Hematopoietic multipotent progenitor cell treated with erythropoietin and hydrocortisone succinate and interleukin-3 and kit ligand, for 4 days (in vitro differentiated cells): ENCODE results near the gene CSH2.
"Not testable (repeated sequence)": the region's sequence is repeated elsewhere in the genome, so short reads cannot be mapped to it uniquely, and the experiment has no call there.

ENCODE experiments used
- DNase-seq: peaks from one replicate; pipeline ENCODE4 v3.0.0-alpha.2; 2015

The CSH2 gene

GRCh38 chr17:63894821-63895220, 21.3 kb upstream of the CSH2 start:
- DNase-seq, result not testable (repeated sequence)

- not testable (repeated sequence) for DNase-seq
Observed at GRCh38 chr17:63894021-63894420, 20.5 kb upstream of the CSH2 start.

DNA sequence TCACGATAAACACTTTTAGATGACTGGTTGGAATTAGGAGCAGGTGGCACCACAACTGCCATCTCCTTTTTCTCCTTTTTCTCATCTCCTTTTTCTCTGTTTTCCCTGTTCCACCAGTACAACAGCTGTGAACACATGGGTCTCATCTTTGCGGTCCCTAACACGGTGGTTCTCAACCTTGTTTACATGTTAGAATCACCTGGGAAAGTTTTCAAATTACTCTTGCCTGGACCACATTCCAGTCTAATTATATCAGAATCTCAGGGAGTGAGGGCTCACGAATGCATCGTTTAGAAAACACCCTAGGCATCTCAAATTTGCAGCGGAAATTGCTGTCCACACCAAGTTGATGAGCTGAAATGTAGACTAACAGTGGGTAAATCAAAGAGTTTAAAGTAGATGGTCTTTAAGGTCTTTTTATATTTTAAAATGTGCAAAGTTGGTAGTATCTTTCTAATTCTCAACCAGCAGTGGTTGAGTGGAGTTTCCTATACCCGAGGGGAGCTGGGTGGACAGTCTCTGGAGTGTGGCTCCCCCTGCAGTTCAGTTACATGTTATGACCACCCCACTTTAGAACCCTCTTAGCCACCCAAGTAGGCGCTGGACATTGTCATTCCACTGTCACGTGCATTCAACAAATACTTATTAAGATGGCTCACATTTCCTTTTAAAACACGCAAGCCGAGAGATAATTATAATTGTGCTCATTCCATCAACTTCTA, 19.0 kb upstream of the CSH2 start:
- DNase-seq, result not testable (repeated sequence)

DNA sequence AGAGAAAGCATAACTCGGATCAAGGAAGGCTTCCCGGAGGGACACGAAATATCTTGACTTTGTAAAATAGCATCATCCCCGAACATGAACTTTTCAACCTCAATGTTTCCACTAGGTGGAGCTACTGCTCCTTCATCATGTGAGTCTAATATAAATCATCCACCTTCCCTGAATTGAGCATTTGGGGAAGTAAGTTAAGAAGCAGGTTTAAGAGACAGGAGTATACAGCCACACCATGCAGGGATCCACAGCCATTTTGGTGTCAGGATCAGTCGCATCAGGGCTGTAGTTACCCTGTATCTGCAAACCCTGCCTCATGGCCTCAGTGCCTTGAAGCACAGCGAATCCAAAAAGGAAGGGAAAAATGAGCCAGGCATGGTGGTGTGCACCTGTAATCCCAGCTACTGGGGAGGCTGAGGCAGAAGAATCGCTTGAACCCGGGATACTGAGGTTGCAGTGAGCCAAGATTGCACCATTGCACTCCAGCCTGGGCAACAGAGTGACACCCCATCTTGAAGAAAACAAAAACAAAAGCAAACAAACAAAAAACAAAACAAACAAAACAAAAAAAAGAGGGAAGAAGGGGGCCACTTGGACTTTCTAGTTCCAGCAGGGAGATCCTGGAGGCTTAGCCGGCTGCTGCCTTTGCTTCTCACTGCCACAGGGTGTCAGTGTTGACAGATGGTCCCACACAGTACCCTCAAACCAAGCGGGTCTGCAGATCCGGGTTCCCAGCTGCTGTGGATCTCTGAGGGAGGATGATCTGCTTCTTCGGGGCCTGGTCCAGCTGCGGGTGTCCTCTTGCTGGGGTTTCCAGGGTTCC, 15.8 kb upstream of the CSH2 start:
- peak; percentile 57 for DNase-seq

- not testable (repeated sequence) for DNase-seq
Observed at GRCh38 chr17:63885119-63885518, 11.6 kb upstream of the CSH2 start.

- DNase-seq, result not testable (repeated sequence)
Observed at GRCh38 chr17:63882626-63883126, 9.2 kb upstream of the CSH2 start.

- peak; percentile 69 for DNase-seq
Observed at GRCh38 chr17:63881935-63882601, 8.6 kb upstream of the CSH2 start, which contains the start of gene GH2. Gene GH2 (minus strand): TSS chr17:63881944. CDS start chr17:63881801, 143 bp downstream.

DNA sequence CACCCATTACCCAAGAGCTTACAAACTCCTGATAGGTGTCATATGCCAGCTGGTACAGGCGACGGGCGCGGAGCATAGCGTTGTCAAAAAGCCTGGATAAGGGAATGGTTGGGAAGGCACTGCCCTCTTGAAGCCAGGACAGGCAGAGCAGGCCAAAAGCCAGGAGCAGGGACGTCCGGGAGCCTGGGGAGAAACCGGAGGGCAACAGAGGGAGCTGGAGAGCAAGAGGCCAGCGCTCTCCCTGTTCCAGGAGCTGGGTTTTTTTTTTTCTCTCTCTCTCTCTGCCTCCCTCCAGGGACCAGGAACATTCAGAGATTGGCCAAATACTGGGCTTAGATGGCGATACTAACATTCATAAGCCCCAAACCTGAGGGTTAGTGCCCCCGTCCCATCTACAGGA, 7.9 kb upstream of the CSH2 start:
- not testable (repeated sequence) for DNase-seq

DNA sequence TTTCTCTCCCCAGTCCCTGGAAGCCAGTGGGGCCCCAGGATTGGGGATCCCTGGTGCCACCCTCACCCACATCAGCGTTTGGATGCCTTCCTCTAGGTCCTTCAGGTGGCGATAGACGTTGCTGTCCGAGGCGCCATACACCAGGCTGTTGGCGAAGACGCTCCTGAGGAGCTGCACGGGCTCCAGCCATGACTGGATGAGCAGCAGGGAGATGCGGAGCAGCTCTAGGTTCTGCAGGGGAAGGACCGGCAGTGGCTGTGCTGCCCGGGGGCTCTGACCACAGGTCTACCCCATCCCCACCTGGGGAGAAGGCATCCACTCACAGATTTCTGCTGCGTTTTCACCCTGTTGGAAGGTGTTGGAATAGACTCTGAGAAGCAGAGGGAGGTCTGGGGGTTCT, 7.2 kb upstream of the CSH2 start:
- no peak for DNase-seq

- not testable (repeated sequence) for DNase-seq
Observed at GRCh38 chr17:63878413-63878812, 4.9 kb upstream of the CSH2 start.

GRCh38 chr17:63874693-63875092, 1.2 kb upstream of the CSH2 start:
- not testable (repeated sequence) for DNase-seq

GRCh38 chr17:63874061-63874626, 667 bp upstream of the CSH2 start:
- not testable (repeated sequence) for DNase-seq

DNA sequence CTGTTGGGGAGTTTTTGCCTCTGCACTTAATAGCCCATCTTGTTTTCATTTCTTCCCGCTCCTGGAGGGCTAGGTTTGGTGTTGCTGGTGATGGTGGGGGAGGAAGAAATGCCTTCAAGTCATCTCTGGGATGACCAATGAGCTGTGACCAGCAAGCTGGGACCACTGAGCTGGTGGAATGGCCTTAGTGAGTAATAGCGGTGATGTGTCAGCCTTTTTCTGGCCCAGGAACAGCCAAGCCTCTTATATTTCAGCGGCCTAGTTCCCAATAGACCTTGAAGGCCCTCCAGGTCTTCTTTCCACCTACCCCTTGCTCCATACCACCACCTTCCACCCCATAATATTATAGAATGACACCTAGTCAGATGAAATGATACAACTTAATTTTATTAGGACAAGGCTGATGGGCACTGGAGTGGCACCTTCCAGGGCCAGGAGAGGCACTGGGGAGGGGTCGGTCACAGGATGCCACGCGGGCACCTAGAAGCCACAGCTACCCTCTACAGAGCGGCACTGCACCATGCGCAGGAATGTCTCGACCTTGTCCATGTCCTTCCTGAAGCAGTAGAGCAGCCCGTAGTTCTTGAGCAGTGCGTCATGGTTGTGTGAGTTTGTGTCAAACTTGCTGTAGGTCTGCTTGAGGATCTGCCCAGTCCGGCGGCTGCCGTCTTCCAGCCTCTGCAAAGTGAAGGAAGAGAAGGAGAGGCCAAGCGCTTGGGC, 1.7 kb downstream of the CSH2 start:
- DNase-seq, result not testable (repeated sequence)

DNA sequence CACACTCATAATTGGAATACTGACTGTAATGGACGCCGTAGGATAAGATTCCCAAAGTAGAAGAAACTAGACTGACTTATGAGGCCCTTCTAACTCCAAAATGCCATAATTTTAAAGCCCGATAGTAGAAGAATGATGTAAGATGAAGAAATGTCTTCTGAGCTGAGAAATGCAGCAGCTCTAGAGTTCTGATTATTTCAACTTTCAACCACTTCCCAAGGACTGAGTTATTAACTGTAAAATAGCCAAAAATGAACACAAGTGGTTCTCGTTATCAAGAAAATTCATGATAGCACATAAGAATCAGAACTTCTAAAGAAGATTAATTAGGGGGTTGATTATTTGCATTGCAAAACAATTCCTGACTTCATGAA, 3.2 kb downstream of the CSH2 start:
- DNase-seq, result not testable (repeated sequence)

DNA sequence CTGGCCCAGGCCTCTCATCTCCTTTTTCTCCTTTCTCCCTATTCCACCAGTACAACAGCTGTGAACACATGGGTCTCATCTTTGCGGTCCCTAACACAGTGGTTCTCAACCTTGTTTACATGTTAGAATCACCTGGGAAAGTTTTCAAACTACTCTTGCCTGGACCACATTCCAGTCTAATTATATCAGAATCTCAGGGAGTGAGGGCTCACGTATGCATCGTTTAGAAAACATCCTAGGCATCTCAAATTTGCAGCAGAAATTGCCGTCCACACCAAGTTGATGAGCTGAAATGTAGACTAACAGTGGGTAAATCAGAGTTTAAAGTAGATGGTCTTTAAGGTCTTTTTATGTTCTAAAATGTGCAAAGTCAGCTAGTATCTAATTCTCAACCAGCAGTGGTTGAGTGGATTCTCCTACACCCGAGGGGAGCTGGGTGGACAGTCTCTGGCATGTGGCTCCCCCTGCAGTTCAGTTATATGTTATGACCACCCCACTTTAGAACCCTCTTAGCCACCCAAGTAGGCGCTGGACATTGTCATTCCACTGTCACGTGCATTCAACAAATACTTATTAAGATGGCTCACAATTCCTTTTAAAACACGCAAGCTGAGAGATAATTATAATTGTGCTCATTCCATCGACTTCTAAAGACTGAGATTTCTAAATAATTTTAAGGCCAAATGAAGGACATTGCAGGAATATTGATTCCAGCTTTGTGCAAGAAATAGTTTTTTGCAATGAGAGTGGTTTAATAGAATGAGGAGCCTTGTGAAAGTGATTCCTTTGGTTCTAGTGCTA, 3.8 kb downstream of the CSH2 start:
- DNase-seq, result peak; percentile 13

DNA sequence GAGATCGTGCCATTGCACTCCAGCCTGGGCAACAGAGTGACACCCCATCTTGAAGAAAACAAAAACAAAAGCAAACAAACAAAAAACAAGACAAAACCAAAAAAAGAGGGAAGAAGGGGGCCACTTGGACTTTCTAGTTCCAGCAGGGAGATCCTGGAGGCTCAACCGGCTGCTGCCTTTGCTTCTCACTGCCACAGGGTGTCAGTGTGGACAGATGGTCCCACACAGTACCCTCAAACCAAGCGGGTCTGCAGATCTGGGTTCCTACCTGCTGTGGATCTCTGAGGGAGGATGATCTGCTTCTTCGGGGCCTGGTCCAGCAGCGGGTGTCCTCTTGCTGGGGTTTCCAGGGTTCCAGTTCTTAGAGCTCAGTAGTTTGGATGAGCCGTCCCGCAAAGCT, 6.9 kb downstream of the CSH2 start:
- peak; percentile 14 for DNase-seq

DNA sequence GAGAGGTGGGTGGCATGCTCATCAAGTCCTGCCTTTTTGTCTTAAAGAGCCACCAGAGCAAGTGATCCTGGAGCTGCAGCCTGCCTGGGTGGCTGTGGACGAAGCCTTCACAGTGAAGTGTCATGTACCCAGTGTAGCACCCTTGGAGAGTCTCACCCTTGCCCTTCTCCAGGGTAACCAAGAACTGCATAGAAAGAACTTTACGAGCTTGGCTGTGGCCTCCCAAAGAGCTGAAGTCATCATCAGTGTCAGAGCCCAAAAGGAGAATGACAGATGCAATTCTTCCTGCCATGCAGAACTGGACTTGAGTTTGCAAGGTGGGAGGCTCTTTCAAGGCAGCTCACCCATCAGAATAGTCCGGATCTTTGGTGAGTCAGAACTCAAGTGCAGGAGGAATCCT, 14.2 kb downstream of the CSH2 start:
- no peak for DNase-seq

GRCh38 chr17:63856425-63856824, 17.1 kb downstream of the CSH2 start:
- not testable (repeated sequence) for DNase-seq

DNA sequence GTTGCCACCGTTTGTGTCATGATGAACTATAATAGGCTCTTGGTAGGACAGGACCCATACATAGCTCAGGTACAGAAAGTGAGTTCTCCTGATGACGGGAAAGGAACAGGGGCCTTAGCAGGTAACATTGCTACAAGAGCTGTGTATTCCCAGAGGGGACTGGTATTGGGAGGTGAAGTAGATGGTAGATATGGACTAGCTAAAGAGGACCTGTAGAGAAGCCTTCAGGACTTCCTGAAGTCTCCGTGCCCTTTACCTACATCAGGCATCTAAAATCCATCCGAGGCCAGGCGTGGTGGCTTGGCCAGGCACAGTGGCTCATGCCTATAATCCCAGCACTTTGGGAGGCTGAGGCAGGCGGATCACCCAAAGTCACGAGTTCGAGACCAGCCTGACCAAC, 18.3 kb downstream of the CSH2 start:
- DNase-seq, result no peak

GRCh38 chr17:63854709-63855108, 18.8 kb downstream of the CSH2 start:
- no peak for DNase-seq

DNA sequence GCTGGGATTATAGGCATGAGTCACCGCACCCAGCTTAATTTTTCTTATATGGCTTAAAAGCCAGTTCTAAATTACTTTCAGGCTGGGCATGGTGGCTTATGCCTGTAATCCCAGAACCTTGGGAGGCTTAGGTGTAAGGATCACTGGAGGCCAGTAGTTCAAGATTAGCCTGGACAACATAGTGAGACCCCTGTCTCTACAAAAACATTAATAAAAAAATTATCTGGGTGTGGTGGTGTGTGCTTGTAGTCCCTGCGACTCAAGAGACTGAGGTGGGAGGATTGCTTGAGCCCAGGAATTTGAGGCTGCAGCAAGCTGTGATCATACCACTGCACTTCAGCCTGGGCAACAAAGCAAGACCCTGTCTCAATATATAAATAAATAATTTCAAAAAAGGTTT, 20.2 kb downstream of the CSH2 start:
- DNase-seq, result no peak
